GM21576 (cell line): ENCODE data around the gene CNTNAP5.

ENCODE experiments used
- ATAC-seq: cut with Tn5 transposase; IDR thresholded peaks from one replicate; pipeline ENCODE4 v1.9.1; 2021; ENCODE audit warnings: mild to moderate bottlenecking, moderate library complexity; ENCODE audit not compliant: unreplicated experiment

The CNTNAP5 gene

DNA sequence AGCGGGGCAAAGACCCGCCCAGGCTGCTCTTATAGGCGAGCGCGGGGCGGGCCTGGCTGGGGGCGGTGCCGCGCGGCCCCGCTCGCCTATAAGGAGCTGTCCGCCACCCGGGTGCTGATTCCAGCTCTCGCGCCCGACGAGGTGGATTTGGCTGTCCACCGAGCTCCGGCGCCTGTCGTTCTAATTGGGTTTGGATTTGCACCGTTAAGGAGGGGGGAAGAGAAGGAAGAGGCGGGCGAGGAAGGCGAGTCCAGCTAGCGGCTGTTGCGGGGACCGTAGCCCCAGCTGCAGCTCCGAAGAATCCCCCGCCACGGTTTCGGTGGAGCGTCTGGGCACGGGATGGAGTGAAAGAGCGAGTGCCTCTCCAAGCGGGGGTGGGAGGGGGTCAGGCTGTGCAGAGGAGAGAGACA is at the start of gene CNTNAP5:
CNTNAP5 (plus strand) TSS at position 117 of the 410 bp plus-strand sequence. CDS start 364 bp downstream, outside the sequence.
- no peak for ATAC-seq

DNA sequence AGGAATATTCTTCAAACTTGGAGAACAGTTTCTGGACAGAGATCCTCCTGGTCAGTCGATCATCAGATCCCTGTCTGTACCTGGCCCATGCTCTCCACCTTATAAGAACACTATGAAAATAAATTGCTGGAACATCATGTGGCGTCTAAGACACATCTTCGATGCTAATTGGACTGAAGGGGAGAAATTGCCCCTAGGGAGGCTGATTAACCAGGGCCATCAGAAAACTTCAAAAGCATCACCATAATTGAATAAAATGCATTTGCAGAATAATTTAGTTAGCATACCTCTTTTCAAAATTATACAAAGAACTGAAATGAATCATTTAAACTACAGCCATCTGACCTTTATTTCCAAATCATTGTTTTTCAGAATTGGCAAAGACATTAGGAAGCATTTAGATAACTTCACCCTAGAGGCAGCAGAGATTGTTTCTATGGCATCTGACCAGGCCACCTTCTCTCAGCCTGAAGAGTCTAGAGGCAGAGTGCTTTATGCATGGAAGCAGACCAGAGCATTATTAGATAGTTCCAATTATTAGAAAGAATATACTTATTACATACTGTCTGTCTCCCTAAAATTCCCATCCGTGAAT is 48.9 kb upstream of the CNTNAP5 start:
- no peak for ATAC-seq

DNA sequence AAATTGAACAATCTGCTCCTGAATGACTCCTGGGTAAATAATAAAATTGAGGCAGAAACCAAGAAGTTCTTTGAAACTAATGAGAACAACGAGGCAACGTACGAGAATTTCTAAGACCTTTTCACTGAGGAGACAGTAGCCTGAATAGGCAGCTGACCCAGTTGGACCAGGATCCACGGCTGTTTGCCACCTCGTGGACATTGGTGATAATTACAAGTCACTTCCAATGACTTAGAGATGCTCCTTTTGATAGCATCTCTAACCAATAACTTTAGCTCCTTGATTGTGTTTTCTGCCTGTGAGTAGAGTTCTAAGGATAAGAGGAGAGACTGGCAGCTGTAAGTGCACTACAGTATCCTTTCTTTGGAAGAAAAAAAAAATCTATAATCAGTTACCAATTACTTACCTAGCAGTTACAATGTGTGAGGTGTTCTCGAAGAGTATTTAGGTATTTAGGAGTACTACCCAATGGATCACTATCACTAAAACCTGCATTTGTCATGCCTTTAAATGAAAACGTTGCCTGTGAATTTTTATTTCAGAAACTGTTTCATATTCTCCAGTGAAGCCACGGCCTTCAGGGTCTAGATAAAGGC is 31.3 kb upstream of the CNTNAP5 start:
- peak; percentile 70 for ATAC-seq

DNA sequence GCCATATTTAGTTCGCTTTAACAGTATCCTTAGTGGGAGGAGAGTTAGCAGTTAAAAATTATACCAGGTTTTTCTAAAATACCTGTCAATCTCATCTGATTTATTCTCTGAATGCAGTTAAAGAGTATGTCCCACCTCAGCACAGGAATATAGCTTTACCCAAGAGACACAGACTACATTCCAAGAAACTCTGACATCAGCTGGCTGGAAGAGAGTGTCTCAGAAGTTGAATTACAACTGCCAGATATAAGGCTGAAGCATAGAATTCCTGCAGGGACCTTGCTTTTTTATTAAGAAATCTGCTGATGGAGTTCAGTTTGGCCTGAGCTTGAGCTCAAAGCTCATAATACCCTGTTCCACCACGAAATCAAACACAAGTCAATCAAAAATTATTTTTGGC is 25.4 kb upstream of the CNTNAP5 start:
- no peak for ATAC-seq

DNA sequence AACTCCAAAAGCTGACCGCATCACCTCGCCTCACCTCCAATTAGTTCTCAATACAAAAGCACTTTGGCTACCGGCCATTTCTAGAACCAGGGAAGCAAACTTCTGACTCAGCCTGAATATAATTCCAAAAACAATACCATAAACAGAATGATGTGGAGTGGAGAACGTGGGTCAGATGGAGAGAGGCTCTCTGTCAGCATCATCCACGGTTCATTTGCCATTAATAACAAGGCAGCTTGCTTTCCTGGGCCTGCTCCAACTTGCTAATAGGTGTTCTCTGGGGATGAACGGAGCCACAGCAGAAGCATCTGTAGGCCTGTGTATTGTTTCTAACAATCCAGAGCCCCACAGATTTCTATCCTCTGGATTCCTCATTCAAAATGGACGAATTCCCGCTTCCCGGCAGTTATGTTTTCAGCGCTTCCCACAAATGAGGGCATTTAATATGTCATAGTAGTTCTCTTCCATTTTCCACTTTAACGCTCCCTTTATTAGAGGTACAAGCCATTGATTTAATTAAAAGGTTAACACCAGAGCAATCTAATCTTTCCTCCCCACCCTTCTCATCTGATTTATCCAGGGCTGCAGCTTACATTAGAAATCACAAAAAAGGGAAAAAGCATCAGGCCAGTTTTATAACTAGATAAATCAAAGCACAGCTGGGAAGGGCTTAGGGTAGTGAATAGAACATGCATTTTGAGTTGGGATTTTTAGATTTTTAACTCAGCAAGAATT is 23.2 kb upstream of the CNTNAP5 start:
- ATAC-seq: no peak

DNA sequence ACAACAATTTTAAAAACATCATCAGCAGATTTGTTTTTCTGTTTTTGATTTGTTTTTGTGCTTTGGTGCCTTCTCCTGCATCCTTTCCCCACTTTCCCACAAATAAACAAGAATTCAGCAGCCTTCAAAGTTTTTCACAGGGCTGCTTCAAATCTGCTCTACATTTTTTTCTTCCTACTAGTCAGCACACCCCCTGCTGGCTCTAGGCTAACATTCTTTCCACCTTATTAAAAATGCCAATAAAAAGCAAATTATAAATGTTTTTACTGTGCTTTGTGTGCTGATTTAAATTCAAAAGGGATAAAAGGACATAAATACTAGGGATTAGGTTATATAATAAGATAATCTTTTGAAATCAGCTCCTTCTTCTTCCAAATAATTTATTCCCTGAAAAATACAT is 6.2 kb upstream of the CNTNAP5 start:
- no peak for ATAC-seq

DNA sequence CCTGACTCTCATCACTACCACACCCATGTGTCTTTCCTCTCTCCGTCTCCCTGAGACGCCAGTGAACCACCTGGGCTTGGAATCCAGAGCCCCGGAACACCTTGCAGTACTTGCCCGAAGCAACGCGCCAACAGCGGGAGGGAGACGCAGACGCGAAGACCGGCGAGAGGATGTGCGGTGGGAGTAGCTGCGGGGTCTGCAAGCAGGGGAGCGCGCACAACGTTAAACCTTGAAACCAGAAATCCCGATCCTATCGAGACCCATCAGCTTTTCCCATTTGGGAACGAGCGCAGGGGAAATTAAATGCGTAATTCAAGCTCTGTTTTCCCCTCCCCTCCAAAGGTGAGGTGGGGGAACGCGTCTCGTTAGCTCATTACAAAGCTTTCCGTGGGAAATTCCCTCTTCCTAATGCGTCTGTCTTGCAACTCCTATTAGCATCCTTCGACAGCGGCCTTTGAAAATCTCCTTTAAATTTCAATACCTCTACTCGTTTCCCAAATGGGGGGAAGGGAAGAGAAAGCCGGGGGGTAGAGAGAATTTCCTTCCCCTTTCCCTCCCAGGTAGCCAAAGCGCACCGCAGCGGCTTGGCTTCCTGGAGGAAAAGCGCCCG is 421 bp upstream of the CNTNAP5 start:
- ATAC-seq: no peak

DNA sequence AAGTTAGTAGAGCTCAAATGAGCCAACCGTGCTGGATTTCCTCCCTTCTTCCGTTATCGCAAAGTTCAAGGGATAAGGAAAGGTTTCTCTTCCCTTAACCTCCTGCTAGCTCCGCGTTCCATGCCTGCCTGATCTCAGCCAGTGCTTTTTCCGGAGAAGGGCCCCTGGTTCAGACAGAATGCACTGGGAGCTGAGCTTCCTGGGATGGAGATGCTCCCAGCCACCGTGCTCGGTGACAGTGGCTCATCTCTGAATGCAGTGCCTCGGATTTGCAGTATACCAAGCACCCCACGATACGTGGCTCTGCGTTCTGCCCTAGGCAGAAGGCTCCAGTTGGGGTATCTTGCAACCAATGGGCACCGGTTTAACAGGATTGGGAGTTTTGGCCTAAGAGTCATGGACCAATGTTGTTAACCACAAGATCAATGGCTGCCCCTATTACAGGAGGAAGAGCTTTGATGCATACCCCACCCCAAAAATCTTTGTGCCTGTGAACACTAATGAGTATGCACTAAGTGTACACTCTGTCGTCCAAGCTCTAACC is 876 bp downstream of the CNTNAP5 start:
- ATAC-seq: no peak

DNA sequence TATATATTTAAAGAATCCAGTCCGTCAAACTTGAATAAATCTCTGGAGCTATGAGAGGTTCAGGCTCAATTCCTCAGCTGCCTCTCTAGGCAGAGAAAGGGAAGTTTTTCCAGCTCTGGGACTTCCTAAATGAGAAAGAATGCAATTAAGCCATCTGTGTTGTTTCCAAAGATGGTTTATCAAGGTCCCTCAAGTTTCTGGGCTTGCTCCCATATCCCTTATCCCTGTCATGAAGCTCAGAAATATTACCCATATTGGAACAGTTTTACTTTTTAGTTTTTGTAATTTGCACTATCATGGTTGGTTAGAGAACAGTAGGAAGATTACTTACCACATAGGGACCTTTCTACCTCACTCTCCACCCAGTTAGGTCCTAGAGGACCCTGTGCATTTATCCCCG is 1.4 kb downstream of the CNTNAP5 start:
- no peak for ATAC-seq

DNA sequence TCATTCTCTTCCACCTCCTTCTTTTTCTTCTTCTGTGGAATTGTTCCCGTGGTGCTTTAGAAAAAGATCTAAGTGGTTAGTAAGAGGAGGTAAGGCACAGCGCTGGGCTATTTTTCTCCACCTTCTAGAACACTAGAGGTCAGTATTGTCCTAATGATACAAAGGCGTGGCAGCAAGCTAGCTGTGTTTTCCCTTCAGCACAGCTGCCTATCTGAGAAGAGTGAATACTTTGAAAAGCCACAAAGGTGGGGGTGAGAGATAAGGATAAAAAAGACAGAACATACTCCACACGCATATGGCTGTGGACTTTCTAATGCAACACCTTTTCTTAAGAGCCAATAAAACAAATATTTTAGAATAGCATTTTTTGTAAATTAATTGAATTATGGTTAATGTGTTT is 2.1 kb downstream of the CNTNAP5 start:
- peak; percentile 66 for ATAC-seq

DNA sequence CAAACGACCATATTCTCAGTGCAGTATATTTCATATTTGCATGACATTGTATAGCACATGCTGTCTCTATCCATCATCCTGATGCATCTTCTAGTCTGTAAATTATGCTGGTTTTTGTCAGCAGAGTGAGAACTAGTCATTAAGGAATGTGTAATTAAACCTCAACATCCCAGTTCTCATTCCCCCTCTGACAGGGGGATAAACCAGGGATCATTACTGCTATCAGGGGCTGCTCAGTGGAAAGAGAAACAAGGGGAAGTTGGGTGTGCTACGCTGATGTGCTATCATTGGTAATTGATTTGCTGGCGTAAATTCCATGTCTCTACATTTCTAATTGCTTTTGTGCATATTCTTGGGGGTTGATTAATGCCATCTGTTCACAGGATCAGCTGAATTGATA is 7.7 kb downstream of the CNTNAP5 start:
- no peak for ATAC-seq

DNA sequence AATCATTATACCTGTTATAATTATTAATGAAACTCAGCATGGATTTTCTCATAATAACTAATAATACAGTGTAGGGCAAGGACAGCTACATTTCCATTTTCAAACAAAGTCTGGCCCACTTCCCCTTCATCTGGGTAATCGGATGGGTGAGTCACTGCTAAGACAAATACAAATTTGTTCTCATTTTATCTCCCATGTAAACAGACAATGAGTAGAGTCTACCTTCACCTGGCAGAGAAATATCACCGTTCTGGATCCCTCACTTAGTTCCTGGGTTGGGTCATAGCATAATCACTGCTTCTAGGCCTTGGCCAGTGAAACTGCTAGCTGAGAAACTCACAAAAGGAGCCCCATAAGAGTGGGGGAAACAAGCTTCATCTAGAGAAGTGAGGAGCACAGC is 9.2 kb downstream of the CNTNAP5 start:
- no peak for ATAC-seq

DNA sequence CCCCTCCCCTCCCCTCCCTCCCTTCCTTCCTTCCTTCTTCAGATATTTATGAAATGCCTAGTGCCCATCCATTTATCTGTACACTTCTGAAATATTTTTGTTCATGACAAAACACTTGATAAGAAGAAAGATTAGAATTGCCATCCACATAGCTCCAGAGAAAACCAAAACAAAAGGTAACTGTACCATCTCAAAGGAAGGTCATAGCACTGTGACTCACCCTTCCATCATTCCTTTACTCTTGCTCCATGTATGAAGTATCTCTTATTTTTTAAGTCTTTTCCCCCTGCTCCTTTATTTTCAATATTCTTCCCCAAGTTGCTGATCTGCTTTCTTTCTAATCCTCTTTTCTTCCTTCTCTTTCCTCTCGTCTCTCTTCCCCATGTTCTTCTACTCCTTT is 9.9 kb downstream of the CNTNAP5 start:
- ATAC-seq: no peak

DNA sequence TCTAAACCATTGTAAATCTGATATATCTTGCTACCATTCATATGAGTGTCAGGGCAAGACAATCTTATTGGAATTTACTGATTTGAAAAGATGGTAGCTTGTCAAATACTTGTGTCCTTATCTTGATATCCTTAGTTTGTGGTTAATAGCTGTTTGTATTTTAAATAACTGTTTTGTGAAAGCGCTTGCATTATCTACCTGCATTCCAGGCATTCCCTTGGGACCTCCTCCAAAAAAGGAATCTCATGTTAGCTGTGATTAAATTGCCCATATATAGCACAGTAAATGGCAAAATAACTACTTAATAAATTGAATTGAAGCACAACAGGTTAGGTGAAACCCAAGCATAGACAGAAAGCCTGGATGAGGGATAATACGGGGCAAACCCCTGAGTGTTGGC is 13.9 kb downstream of the CNTNAP5 start:
- no peak for ATAC-seq

DNA sequence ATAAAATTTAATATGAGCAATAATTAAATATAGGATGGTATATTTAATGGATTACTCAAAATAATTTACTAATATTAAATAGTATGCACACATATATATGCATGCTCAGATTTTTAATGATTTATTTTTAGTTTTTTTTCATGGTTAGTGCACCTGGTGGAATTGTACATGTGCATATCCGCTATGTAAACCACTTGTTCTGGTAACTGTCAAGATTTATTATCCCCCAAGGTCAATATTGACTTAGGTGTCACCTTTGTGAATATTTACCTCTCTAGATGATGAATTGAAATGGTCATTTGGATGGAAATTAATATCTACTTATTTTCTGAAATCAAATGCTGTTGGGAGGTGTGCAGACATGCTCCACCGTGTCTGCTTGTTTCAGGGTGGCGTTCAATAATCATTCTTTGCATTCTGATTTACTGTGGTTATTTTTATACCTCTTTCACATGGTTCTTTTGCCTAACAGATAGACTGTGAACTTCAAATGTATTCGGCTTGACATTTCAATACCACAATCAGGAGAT is 14.7 kb downstream of the CNTNAP5 start:
- no peak for ATAC-seq

DNA sequence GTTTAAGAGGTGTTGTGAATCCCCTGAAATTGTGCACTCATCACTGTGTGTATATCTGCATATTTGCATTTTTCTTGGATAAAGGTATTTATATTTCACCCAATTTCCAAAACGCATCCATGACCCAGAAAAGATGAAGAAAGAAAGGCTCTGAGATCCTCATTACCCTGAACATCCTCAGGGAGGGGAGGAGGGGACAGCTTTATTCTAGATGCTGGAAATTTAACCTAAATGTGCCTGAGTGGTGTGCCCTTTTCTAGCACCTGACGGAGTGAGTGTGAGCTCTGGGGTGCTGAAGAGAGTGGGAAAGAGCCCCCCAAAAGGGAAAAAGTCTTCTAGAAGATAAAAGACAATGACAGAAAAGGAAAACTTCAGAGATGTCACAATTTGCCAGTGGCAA is 20.8 kb downstream of the CNTNAP5 start:
- ATAC-seq: no peak

DNA sequence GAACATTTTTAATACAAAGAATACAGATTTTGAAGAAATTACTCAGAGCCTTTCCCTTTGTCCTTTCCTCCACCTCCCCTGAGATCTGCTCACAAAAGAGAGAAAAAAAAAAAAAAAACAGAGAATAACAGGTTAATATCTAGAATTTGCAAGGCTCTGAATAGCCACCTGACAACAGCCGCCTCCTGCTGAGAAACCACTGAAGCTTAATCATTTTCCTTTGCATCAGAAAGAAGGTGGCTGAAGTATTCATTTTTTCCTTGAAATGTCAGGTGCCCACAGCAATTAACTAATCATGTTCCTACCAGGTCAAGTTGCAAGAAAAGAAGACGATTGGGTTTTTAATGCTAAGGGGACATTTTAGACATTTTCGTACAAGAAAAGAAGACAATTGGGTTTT is 21.2 kb downstream of the CNTNAP5 start:
- no peak for ATAC-seq

DNA sequence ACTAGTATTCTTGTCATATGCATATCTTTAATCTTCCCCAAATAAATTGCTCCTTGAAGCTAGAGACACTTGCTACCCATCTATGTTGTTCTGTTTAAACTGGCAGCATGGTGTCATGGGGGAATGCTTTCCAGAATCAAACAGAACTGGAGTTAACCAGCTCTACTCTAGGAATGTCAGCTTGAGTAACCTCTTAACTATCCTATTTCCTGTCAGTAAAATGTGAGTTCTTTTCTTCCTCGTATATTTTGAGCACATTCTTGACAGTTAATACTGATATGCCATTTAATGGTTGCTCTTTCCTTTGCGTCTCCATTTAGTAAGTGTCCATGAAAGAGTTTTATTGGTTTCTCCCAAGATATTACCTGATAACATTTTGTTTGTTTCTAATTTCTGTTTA is 23.0 kb downstream of the CNTNAP5 start:
- ATAC-seq: no peak

DNA sequence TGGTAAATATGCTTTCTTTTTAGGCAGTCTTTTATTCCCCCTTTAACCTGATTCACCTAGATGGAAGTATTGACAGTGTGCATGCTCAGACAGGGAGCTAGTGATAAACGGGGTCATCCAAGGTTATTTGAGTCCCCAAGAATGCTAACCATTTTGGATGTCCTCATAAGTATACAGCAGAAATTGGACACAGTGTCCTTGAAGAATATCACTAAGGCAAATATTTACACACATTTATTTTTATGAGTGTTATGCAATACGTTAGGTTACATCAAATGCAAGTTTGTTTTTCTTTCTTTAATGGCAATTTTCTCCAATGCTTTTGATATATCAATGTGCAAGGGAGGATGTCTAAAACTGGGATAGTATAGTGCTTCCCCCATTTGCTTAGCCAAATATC is 23.6 kb downstream of the CNTNAP5 start:
- ATAC-seq: no peak

DNA sequence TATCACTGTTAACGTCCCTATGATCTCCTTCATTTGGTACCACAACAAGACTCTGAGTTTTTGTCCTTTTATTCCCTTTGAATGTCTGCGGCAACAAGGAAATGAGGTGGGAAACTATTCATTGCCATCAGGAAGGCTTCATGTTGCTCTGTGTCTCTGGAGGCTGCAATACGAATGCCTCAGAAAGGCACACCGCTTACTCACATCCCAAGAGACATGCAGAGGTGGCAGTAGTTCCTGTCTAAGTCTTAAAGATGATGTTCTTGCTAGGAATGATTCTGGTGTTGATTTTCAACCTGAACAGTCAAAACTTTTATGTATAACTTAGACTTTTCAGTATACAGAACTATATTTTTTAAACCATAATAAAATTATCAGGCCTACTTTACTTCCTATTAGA is 24.0 kb downstream of the CNTNAP5 start:
- no peak for ATAC-seq

DNA sequence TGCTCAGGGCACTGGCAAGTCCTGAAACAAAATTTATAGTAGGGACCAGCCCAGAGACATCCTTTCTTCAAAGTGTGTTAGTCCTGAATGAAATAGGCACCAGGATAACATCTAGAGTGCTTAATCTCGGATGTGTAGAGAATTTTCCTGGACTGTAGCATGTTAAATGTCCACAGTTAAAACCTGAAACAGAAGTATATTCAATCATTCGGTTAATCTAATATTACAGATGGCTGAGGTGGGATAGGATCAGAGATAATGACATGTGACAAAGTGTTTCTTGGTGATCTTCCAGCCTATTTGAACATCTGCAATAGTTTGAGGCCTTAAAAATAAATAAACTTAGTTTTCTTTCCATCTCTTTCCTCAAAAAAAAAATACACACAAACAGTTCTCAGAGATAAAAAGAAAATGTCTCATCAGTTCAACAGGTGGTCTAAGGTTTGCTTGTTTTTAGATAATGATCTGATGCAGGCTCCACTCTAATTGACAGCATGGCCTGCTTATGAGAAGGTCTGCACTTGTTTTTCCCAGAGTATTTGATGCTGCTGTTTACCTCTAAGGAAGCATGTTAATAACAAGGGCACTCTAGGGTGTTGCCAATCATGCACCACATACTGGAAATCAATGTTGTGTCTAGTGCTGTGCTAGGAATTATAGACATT is 25.9 kb downstream of the CNTNAP5 start:
- ATAC-seq: no peak
